Measurements from ENCODE around the gene NRG3.
"Not testable (repeated sequence)": the region's sequence is repeated elsewhere in the genome, so short reads cannot be mapped to it uniquely, and the experiment has no call there.

The NRG3 gene

DNA sequence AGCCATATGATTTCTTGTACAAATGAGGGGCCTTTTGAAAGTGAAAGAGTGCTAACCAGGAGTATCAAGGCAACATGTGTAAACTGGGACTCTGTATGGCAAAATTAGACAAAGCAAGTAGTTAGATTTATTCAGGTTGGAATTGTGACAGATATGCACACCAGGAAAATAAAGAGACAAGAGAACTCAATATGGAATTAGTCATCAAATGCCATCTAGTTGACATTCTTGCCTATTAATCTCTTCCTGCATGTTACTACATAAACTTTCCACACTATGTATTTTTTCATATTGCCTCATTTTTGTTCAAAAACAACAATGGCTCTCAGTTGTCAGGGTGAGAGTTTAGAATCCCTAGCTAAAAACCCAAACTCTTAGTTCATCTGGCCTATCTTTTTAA lies 799.0 kb downstream of the NRG3 start:
- TF ChIP-seq, protein P1, sequence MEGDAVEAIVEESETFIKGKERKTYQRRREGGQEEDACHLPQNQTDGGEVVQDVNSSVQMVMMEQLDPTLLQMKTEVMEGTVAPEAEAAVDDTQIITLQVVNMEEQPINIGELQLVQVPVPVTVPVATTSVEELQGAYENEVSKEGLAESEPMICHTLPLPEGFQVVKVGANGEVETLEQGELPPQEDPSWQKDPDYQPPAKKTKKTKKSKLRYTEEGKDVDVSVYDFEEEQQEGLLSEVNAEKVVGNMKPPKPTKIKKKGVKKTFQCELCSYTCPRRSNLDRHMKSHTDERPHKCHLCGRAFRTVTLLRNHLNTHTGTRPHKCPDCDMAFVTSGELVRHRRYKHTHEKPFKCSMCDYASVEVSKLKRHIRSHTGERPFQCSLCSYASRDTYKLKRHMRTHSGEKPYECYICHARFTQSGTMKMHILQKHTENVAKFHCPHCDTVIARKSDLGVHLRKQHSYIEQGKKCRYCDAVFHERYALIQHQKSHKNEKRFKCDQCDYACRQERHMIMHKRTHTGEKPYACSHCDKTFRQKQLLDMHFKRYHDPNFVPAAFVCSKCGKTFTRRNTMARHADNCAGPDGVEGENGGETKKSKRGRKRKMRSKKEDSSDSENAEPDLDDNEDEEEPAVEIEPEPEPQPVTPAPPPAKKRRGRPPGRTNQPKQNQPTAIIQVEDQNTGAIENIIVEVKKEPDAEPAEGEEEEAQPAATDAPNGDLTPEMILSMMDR (conservative IDR thresholded peaks at IDR 0.05) = no peak

DNA sequence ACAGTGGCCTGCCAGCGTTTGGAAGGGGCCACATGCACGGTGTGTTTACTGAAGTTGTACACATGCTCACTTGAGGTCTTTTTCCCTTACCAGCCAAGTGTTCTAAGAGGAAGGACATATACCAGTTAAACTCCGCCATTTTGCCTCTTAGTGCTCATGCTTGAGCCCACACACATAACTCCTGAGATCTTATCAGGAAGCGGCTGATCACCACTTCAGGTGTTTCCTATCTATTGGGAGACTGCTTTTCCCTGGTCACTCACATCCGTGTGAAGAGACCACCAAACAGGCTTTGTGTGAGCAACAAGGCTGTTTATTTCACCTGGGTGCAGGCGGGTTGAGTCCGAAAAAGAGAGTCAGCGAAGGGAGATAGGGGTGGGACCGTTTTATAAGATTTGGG lies 802.9 kb downstream of the NRG3 start:
- not testable (repeated sequence) for H3K27ac ChIP-seq

More for the DNA sequence above, 799.0 kb downstream of the NRG3 start:
- no peak overlapping the region for H3K27ac ChIP-seq

DNA sequence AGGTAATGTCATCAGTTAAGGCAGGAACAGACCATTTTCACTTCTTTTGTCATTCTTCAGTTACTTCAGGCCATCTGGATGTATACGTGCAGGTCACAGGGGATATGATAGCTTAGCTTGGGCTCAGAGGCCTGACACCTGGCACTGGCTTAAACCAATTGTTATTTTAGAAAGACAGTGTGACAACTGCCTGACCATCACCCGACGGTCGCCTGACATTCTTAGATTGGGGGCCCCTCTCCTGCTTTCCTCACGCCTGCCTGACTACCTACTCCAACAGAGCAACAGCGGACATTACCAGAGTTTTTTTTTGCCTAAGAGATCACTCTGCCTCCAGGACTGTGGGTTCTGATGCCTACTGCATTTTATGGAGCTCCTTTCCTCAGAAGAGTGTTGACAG lies 803.5 kb downstream of the NRG3 start:
- H3K27ac ChIP-seq = not testable (repeated sequence)

DNA sequence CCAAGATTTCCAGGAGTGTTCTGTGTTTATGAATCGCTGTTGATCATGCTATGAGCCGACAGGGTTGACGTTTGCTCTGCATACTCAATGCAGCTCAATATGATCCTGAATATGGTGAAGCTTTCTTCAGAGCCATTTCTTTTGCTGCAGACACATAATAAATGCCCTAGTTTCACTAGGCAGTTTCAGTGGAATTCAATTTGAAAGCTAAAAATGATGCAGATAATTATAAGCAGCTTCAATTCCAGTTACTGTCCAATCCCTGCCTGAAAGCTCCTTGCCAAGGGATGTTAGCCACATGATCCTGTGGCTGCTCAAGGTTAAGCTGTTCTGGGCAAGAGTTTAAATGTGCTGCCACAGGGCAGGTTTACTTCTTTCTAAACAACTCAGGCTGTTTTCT lies 805.6 kb downstream of the NRG3 start:
- TF ChIP-seq, protein P1 (conservative IDR thresholded peaks at IDR 0.05) = no peak
- no peak overlapping the region for H3K27ac ChIP-seq

DNA sequence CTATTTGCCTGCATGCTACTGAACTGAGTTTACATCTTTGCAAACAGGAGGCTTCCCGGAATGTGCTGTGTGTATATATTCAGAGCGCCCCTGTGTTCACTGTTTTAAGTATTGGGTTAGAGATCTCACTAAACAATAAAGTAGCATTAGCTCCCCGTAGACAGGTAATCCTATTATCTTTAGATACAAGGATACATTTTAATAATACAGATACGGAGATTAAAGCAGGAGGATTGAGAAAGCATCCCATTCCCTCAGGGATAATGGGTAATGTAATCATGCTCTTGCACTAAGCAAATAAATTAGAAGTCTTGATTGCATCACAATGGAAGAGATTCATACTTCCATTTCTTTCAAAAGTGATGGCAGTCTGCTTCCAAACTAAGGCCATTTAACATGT lies 809.0 kb downstream of the NRG3 start:
- H3K27ac ChIP-seq = no peak overlapping the region
- TF ChIP-seq, protein P1 (conservative IDR thresholded peaks at IDR 0.05) = no peak

DNA sequence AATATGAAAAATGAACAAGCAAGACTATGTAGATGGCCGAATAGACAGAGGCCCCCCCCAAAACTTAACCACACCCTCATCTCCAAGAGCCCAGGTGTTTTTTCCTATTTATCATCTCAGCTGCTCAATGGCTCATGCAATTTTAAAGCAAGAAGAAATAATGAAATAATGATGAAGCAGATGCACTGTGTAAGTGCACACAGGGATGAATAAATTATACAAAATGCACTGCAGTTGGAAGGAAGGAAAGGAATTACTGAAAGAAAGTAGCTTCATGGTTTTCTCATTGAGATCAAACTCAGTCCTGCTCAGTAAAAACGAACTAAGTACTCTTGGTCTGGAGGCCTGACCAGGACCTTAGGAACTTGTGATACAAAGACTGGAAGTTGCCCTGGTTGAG lies 810.1 kb downstream of the NRG3 start:
- TF ChIP-seq, protein P1 (conservative IDR thresholded peaks at IDR 0.05) = no peak
- no peak overlapping the region for H3K27ac ChIP-seq

DNA sequence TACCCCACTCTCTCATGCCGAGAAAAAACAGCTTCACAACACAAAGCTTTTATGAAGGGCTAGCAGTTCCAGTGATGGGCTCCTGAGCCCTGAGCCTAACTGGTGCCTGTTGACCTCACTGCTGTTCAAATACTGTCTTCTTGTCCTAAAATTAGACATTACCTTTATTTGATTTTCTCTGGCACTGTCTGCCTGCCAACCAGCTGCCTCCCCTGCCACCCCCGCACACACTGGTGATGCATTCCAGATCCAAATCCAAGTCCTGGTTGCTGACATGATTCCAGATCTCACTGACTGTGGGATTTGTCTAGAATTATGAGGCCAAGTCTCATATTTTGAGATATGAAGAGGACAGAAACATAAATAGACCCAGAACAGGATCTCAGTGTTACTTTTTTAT lies 816.2 kb downstream of the NRG3 start:
- TF ChIP-seq, protein P1 (conservative IDR thresholded peaks at IDR 0.05) = no peak
- no peak overlapping the region for H3K27ac ChIP-seq

DNA sequence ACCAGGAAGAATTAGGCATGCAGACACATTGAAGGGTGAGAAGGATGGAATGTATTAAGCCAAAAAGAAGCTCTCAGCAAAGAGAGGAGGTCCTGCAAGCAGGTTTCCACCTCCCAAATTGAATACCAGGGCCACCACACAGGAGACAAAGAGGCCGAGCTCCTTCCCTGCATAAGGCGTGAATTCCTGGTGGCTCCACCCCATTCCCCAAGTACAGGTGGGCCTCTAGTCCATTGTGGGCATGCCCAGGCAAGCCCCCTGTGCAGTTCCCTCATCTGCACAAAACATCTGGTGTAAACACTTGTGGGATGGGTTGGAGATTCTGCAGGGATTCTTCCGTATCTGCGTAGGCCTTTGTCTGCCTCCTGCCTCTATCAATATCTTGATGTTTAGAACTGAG lies 817.5 kb downstream of the NRG3 start:
- no peak overlapping the region for H3K27ac ChIP-seq

DNA sequence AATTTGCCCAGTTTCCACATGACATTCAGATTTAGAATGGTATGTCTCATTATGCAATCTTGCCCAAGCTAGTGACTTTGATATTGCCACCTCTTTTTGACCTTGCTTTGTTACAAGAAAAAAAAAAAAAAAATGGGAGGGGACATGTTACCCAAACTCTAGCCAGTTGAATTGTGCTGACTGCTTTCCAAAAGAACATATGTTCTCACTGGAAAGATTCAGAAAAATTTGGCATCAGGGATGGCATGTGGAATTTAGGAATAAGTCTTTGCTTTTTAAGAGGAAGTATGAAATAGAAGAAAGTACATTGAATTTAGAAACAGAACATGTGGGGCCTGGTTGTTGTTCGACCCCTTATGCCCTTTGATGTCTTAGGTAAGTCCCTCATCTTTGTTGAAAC lies 846.8 kb downstream of the NRG3 start:
- no peak overlapping the region for H3K27ac ChIP-seq
- TF ChIP-seq, protein P1 (conservative IDR thresholded peaks at IDR 0.05) = no peak

More for the DNA sequence above, 817.5 kb downstream of the NRG3 start:
- TF ChIP-seq, protein P1 (conservative IDR thresholded peaks at IDR 0.05) = no peak

Measured in VCaP (cell line).